ENCODE measurements around the gene TNFRSF6B. TPM values are rescaled to one million over a fixed set of nuclear protein-coding genes. Genes with fewer than 3 reads are reported as not detected.

Gene TNFRSF6B
- total and polyA plus RNA-seq, 2 of the 4 experiments (the other 2 are of a cell fraction), result 1.3 to 11.0 TPM

- H3K9me3 ChIP-seq (ENCODE audit: control insufficient read depth, insufficient read depth, low read length), result no peaks in the 10 kb centered on the region
- no peaks in the 10 kb centered on the region for H3K27me3 ChIP-seq (ENCODE audit: control insufficient read depth, insufficient read depth, low read length)
- peak overlapping the region; percentile 100 for H2AK5ac ChIP-seq (ENCODE audit: low read depth, low read length)
- intact Hi-C loops (cut with micrococcal nuclease), result no loop called here
- H3K79me1 ChIP-seq (ENCODE audit: low read depth in 1 of 2, low read length in 2 of 2), result peaks cover 10 to 38% of the 10 kb centered on the region in 2 experiments; a peak in 3 of 4 replicates
- H3K23ac ChIP-seq (ENCODE audit: low read depth, low read length), result no peak overlapping the region
- peaks cover 16% of the 10 kb centered on the region for H3K4me1 ChIP-seq (ENCODE audit: control insufficient read depth, insufficient read depth, low read length)
- H2BK20ac ChIP-seq (ENCODE audit: low read depth, low read length), result peak overlapping the region; percentile 92
- peak overlapping the region; percentile 98; the same call in 1 of the 2 replicates for H3K14ac ChIP-seq (replicated peaks; ENCODE audit: low read depth, low read length)
- no peak overlapping the region for H3K4me2 ChIP-seq (ENCODE audit: low read depth, low read length)
- H3K56ac ChIP-seq (ENCODE audit: extremely low read depth, insufficient read depth, low read length), result no peak overlapping the region
- dilution Hi-C loops (cut with HindIII; ENCODE audit: low sequenced_read_pairs, unreplicated experiment), result no loop called here
- WGBS, 2 experiments (ENCODE audit: extremely low coverage in 2 of 2, insufficient read length in 1 of 2), result 96% methylated on average over 15 of the region's 23 CpGs; no CpG with 5 or more reads in 1 of the 2 experiments
- H2BK5ac ChIP-seq (ENCODE audit: low read depth, low read length, poor library complexity, severe bottlenecking), result peak overlapping the region; percentile 99
- H4K5ac ChIP-seq (ENCODE audit: low read depth, low read length), result peak overlapping the region; percentile 98
- no peak overlapping the region for H3K9ac ChIP-seq (ENCODE audit: low read depth, low read length)
- H3K4ac ChIP-seq (ENCODE audit: low read depth, low read length), result peak overlapping the region; percentile 100
- ChIA-PET POLR2A (ENCODE audit: unreplicated experiment) (no interaction called here), CTCF (no interaction called here)
- peak overlapping the region; percentile 99 for H2BK120ac ChIP-seq (ENCODE audit: low read depth, low read length)
- in situ Hi-C loops (cut with MboI; ENCODE audit: low sequenced_read_pairs), result no loop called here
- peak overlapping the region; percentile 99 for H4K91ac ChIP-seq (ENCODE audit: insufficient read depth, low read depth, low read length)
- TF ChIP-seq MAFK (IDR thresholded peaks at IDR 0.05; ENCODE audit: low read depth, low read length), result no peak
- no peak for TF ChIP-seq ELK1 (IDR thresholded peaks at IDR 0.05; ENCODE audit: borderline replicate concordance, low read depth, low read length)
- TF ChIP-seq, protein P1, sequence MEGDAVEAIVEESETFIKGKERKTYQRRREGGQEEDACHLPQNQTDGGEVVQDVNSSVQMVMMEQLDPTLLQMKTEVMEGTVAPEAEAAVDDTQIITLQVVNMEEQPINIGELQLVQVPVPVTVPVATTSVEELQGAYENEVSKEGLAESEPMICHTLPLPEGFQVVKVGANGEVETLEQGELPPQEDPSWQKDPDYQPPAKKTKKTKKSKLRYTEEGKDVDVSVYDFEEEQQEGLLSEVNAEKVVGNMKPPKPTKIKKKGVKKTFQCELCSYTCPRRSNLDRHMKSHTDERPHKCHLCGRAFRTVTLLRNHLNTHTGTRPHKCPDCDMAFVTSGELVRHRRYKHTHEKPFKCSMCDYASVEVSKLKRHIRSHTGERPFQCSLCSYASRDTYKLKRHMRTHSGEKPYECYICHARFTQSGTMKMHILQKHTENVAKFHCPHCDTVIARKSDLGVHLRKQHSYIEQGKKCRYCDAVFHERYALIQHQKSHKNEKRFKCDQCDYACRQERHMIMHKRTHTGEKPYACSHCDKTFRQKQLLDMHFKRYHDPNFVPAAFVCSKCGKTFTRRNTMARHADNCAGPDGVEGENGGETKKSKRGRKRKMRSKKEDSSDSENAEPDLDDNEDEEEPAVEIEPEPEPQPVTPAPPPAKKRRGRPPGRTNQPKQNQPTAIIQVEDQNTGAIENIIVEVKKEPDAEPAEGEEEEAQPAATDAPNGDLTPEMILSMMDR (conservative IDR thresholded peaks at IDR 0.05; ENCODE audit: low read depth, low read length), result no peak
- TF ChIP-seq POLR2A (IDR thresholded peaks at IDR 0.05; ENCODE audit: low read depth, low read length), result no peak
- TF ChIP-seq MXI1 (IDR thresholded peaks at IDR 0.05; ENCODE audit: borderline replicate concordance, low read depth, low read length), result no peak
- TF ChIP-seq CHD1 (IDR thresholded peaks at IDR 0.05; ENCODE audit: low read depth, low read length), result no peak
- TF ChIP-seq SMC3 (IDR thresholded peaks at IDR 0.05; ENCODE audit: low read depth, low read length), result no peak
- no peak for TF ChIP-seq RAD21 (IDR thresholded peaks at IDR 0.05; ENCODE audit: low read length)
- no peak for TF ChIP-seq RCOR1 (IDR thresholded peaks at IDR 0.05; ENCODE audit: insufficient replicate concordance, low read length)
- no peak for TF ChIP-seq RFX5 (IDR thresholded peaks at IDR 0.05; ENCODE audit: low read depth, low read length)
- no TSS peak for BruUV-seq (replicated peaks)
- H3K36me3 ChIP-seq (ENCODE audit: control insufficient read depth, insufficient read depth, low read length), result peaks cover 28% of the 10 kb centered on the region
- no peak overlapping the region for H2AFZ ChIP-seq (replicated peaks; ENCODE audit: low read length, poor library complexity)
- peak overlapping the region; percentile 99; the same call in 1 of the 2 replicates for H3K18ac ChIP-seq (ENCODE audit: low read depth, low read length)
- H3K4me3 ChIP-seq (ENCODE audit: insufficient read depth, low read depth, low read length), result no peak overlapping the region
- H2AK9ac ChIP-seq (replicated peaks; ENCODE audit: low read depth, low read length, poor library complexity), result peak overlapping the region; percentile 48
- H2BK15ac ChIP-seq (ENCODE audit: low read depth, low read length), result peak overlapping the region; percentile 100; the same call in 1 of the 3 replicates
- ATAC-seq (ENCODE audit: low read depth) (no peak), DNase-seq (no peak)
- peaks cover 17% of the 10 kb centered on the region for H3K9me1 ChIP-seq (ENCODE audit: insufficient read depth, low read length)
- no peaks in the 10 kb centered on the region for H4K20me1 ChIP-seq (ENCODE audit: insufficient read depth, low read length)
- peak overlapping the region; percentile 99 to 100; a peak in 3 of 4 replicates for H4K8ac ChIP-seq (ENCODE audit: low read depth in 2 of 2, low read length in 2 of 2)
- peak overlapping the region; percentile 92 for H3K27ac ChIP-seq (ENCODE audit: insufficient read depth, low read length)
Observed at GRCh38 chr20:63680857-63681608, 15.4 kb upstream of the TNFRSF6B start.
